Stomach (tissue), 9 donors: ENCODE results near the gene ESPNL. TPM values are rescaled to one million over a fixed set of nuclear protein-coding genes. Genes with fewer than 3 reads are reported as not detected.
"Not testable (repeated sequence)": the region's sequence is repeated elsewhere in the genome, so short reads cannot be mapped to it uniquely, and the experiment has no call there.

Source experiments
- DNase-seq, 2 donors: peaks; one replicate each; pipeline versions ENCODE4 v3.0.0 to v3.0.0-alpha.2; 2013 to 2019
- H3K27ac ChIP-seq, 5 donors: fragments of 200-600 bp in 4 of 5; sonication (generic) in 4 of 5; one replicate each; pipeline ENCODE4 v1.5.1; 2013 to 2019; ENCODE audit warnings: mild to moderate bottlenecking in 1 of 5, moderate library complexity in 1 of 5
- H3K27me3 ChIP-seq, 3 donors: fragments of 200-600 bp; sonication (generic); one replicate each; pipeline ENCODE4 v1.5.1; 2017 to 2019; ENCODE audit warnings: mixed run types in 1 of 3
- H3K36me3 ChIP-seq, 4 donors: fragments of 200-600 bp; sonication (generic); 1 replicate in 3 of 4; 2 replicates in 1 of 4; pipeline ENCODE4 v1.5.1; 2016 to 2019
- H3K4me1 ChIP-seq, 4 donors: fragments of 200-600 bp; sonication (generic); one replicate each; pipeline ENCODE4 v1.5.1; 2016 to 2019
- H3K4me3 ChIP-seq, 4 donors: fragments of 200-600 bp; sonication (generic) in 3 of 4; one replicate each; pipeline ENCODE4 v1.5.1; 2016 to 2019; ENCODE audit warnings: mild to moderate bottlenecking in 1 of 4
- H3K9me3 ChIP-seq, 4 donors: fragments of 200-600 bp; sonication (generic); one replicate each; pipeline ENCODE4 v1.5.1; 2016 to 2019
- CTCF ChIP-seq, 7 experiments: fragments of 450-650 bp in 4 of 7; fragments of 200-600 bp in 3 of 7; sonication (generic) in 3 of 7; IDR thresholded peaks; one replicate each; pipeline ENCODE4 v1.5.1; 2016 to 2019; ENCODE audit warnings: antibody characterized with exemption in 7 of 7, control low read depth in 2 of 7, mild to moderate bottlenecking in 1 of 7
- EP300 ChIP-seq: sonication (generic); formaldehyde crosslinking; IDR thresholded peaks from one replicate; pipeline ENCODE4 v1.6.1; 2017; ENCODE audit warnings: antibody characterized with exemption
- POLR2A ChIP-seq, 4 donors: fragments of 450-650 bp; IDR thresholded peaks; one replicate each; pipeline ENCODE4 v1.6.1; 2016; ENCODE audit warnings: antibody characterized with exemption in 4 of 4, control low read depth in 2 of 4, mild to moderate bottlenecking in 1 of 4, moderate library complexity in 1 of 4
- POLR2AphosphoS5 ChIP-seq, 3 donors: sonication (generic); formaldehyde crosslinking; IDR thresholded peaks; one replicate each; pipeline ENCODE4 v1.6.1; 2016; ENCODE audit warnings: antibody characterized with exemption in 3 of 3
- WGBS, 5 donors: extraction: QIAGEN DNeasy Blood & Tissue Kit in 3 of 5; methylation state at CpG; one replicate each; pipeline versions ENCODE4 v1.1.5 to v1.1.7; 2013 to 2018; 5-methylcytosine and 5-hydroxymethylcytosine counted together
- intact Hi-C: fragments of 100-400 bp; cut with DNase I; formaldehyde crosslinking; loops from one replicate; pipeline ENCODE4 v1.15.1; 2023; ENCODE audit warnings: low total_unique reads
- polyA plus RNA-seq, 3 donors: library from polyadenylated mRNA; stranded (reverse); fragments of 200-250 nt; gene quantifications; one replicate each; pipeline ENCODE4 v1.2.3, GENCODE V29; 2013
- total RNA-seq, 5 donors: library from RNA; depleted of rRNA; stranded (reverse); fragments of >200 nt; gene quantifications; one replicate each; pipeline versions ENCODE4 v1.1.0 to v1.2.3, GENCODE V29; 2014 to 2016
- donor health status: healthy with polysubstance abuse.
- donor health status: Bipolar disorder and iron deficiency.
- donor health status: healthy.

ESPNL gene
- total and polyA plus RNA-seq, 8 donors = 0.05 to 1.3 (median 0.31) TPM; not detected in 3

GRCh38 chr2:238108423-238109183 lies 8.5 kb downstream of the ESPNL start:
- peaks cover 0 to 18% (median 13%) of the 10 kb centered on the region in 4 donors for H3K4me1 ChIP-seq
- H3K27me3 ChIP-seq = peaks cover 0 to 9% (median 0%) of the 10 kb centered on the region in 3 donors
- no peak for TF ChIP-seq POLR2A (IDR thresholded peaks at IDR 0.05)
- TF ChIP-seq POLR2AphosphoS5 (IDR thresholded peaks at IDR 0.05) = no peak
- TF ChIP-seq CTCF (IDR thresholded peaks at IDR 0.05) = no peak
- no peaks in the 10 kb centered on the region for H3K36me3 ChIP-seq
- H3K27ac ChIP-seq = no peak overlapping the region
- DNase-seq = peak in 1 of 2 donors; percentile 56
- peaks cover 0 to 9% (median 0%) of the 10 kb centered on the region in 4 donors for H3K9me3 ChIP-seq
- 53 to 71% (median 57%) methylated on average over 14 to 19 of the region's 19 CpGs for WGBS, 5 donors
- H3K4me3 ChIP-seq = no peak overlapping the region
- intact Hi-C loops = no loop called here

DNA sequence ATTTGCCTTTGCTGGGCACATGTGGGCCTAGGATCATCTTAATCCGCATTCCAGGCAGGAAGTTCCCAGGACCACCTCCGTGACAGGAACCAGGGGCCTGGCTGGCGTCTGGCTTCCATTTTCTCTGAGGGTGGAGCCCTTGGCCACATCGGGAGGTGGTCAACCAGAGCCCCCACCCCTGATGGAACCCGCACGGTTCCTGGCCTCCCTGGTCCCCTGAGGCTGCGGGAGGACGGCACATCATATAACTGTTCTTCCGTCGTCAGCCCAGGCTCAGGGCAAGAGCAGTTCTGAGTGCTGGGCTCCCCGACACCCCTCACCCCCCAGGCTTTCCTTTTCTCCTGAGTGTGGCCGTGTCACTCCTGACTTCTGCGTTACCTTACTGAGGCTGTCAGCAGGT lies 13.5 kb downstream of the ESPNL start:
- DNase-seq = no peak
- no peaks in the 10 kb centered on the region for H3K36me3 ChIP-seq
- peaks cover 0 to 6% (median 0%) of the 10 kb centered on the region in 4 donors for H3K4me1 ChIP-seq
- peaks cover 0 to 27% (median 4%) of the 10 kb centered on the region in 3 donors for H3K27me3 ChIP-seq
- TF ChIP-seq EP300 (no peak), POLR2A (IDR thresholded peaks at IDR 0.05) (no peak), CTCF (IDR thresholded peaks at IDR 0.05) (no peak), POLR2AphosphoS5 (IDR thresholded peaks at IDR 0.05) (no peak)
- no peak overlapping the region for H3K27ac ChIP-seq
- H3K4me3 ChIP-seq = no peak overlapping the region
- H3K9me3 ChIP-seq = peaks cover 0 to 9% (median 0%) of the 10 kb centered on the region in 4 donors
- intact Hi-C loops = no loop called here
- 91 to 96% (median 94%) methylated on average over 11 to 13 of the region's 13 CpGs for WGBS, 5 donors

- TF ChIP-seq CTCF (IDR thresholded peaks at IDR 0.05) = no peak
- TF ChIP-seq POLR2A (IDR thresholded peaks at IDR 0.05) = no peak
- no peak for TF ChIP-seq POLR2AphosphoS5 (IDR thresholded peaks at IDR 0.05)
- TF ChIP-seq EP300 = no peak
- Histone ChIP-seq H3K4me3 (no peak overlapping the region), H3K9me3 (peaks cover 0 to 9% (median 0%) of the 10 kb centered on the region in 4 donors), H3K27me3 (peaks cover 0 to 27% (median 4%) of the 10 kb centered on the region in 3 donors), H3K27ac (no peak overlapping the region), H3K4me1 (no peaks in the 10 kb centered on the region), H3K36me3 (no peaks in the 10 kb centered on the region)
- intact Hi-C loops = no loop called here
- WGBS, 5 donors = 79 to 88% (median 85%) methylated on average over 16 of the region's 16 CpGs
- no peak for DNase-seq
Measured at GRCh38 chr2:238114331-238114841, 14.2 kb downstream of the ESPNL start.

- H3K4me1 ChIP-seq = peaks cover 0 to 4% (median under 1%) of the 10 kb centered on the region in 4 donors
- no peak for TF ChIP-seq EP300
- TF ChIP-seq POLR2AphosphoS5 (IDR thresholded peaks at IDR 0.05) = no peak
- no peak for TF ChIP-seq POLR2A (IDR thresholded peaks at IDR 0.05)
- no peak for TF ChIP-seq CTCF (IDR thresholded peaks at IDR 0.05)
- H3K9me3 ChIP-seq = peaks cover 0 to 9% (median 0%) of the 10 kb centered on the region in 4 donors
- no peak overlapping the region for H3K4me3 ChIP-seq
- peaks cover 0 to 30% (median 4%) of the 10 kb centered on the region in 3 donors for H3K27me3 ChIP-seq
- WGBS, 5 donors = 83 to 90% (median 89%) methylated on average over 26 to 32 of the region's 32 CpGs
- H3K27ac ChIP-seq = no peak overlapping the region
- H3K36me3 ChIP-seq = no peaks in the 10 kb centered on the region
- intact Hi-C loops = no loop called here
- DNase-seq = no peak
Measured at GRCh38 chr2:238114851-238115660, 14.9 kb downstream of the ESPNL start.

GRCh38 chr2:238115709-238116108 lies 15.6 kb downstream of the ESPNL start:
- WGBS, 5 donors = 87 to 93% (median 92%) methylated on average over 11 to 12 of the region's 12 CpGs
- intact Hi-C loops, H3K27ac ChIP-seq, H3K9me3 ChIP-seq, DNase-seq, H3K4me3 ChIP-seq, H3K36me3 ChIP-seq: not testable (repeated sequence)
- Histone ChIP-seq H3K4me1 (peaks cover 0 to 11% (median 3%) of the 10 kb centered on the region in 4 donors), H3K27me3 (peaks cover 0 to 37% (median 4%) of the 10 kb centered on the region in 3 donors)
